NCI-H1092 treated with DMSO at 0.1 percent for 48 hours (cell line): Measurements from ENCODE around the gene IVNS1ABP.
"Not testable (repeated sequence)": the region's sequence is repeated elsewhere in the genome, so short reads cannot be mapped to it uniquely, and the experiment has no call there.

Source experiments
- DNase-seq: peaks from one replicate; lab custom pipeline; 2025; lab: John Stamatoyannopoulos, UW

Gene IVNS1ABP

GRCh38 chr1:185328255-185328654 is 11.2 kb upstream of the IVNS1ABP start:
- DNase-seq = no peak

GRCh38 chr1:185325413-185325812 is 8.4 kb upstream of the IVNS1ABP start:
- no peak for DNase-seq

GRCh38 chr1:185324118-185324517 is 7.1 kb upstream of the IVNS1ABP start:
- no peak for DNase-seq

GRCh38 chr1:185322636-185323035 is 5.6 kb upstream of the IVNS1ABP start:
- no peak for DNase-seq

GRCh38 chr1:185321653-185322221 is 4.7 kb upstream of the IVNS1ABP start:
- DNase-seq = not testable (repeated sequence)

GRCh38 chr1:185321104-185321503 is 4.1 kb upstream of the IVNS1ABP start:
- DNase-seq = not testable (repeated sequence)

GRCh38 chr1:185319139-185319475 is 2.1 kb upstream of the IVNS1ABP start:
- DNase-seq = no peak

- no peak for DNase-seq
Measured at GRCh38 chr1:185318431-185319138, 1.5 kb upstream of the IVNS1ABP start.

GRCh38 chr1:185317886-185318310 is 855 bp upstream of the IVNS1ABP start:
- peak; percentile 73 for DNase-seq

GRCh38 chr1:185316163-185317033 is 645 bp downstream of the IVNS1ABP start:
- peak; percentile 93 for DNase-seq

GRCh38 chr1:185315445-185316071 is 1.5 kb downstream of the IVNS1ABP start:
- DNase-seq = peak; percentile 49

GRCh38 chr1:185314411-185314810 is 2.6 kb downstream of the IVNS1ABP start:
- no peak for DNase-seq

GRCh38 chr1:185312361-185313138 is 4.5 kb downstream of the IVNS1ABP start:
- DNase-seq = no peak

- no peak for DNase-seq
Measured at GRCh38 chr1:185311589-185312225, 5.3 kb downstream of the IVNS1ABP start.

GRCh38 chr1:185309566-185309965 is 7.5 kb downstream of the IVNS1ABP start:
- DNase-seq = no peak

- no peak for DNase-seq
Measured at GRCh38 chr1:185308126-185308525, 8.9 kb downstream of the IVNS1ABP start.

GRCh38 chr1:185305419-185305818 is 11.6 kb downstream of the IVNS1ABP start:
- no peak for DNase-seq

GRCh38 chr1:185300152-185300551 is 16.9 kb downstream of the IVNS1ABP start:
- DNase-seq = no peak

GRCh38 chr1:185297982-185298381 is 19.1 kb downstream of the IVNS1ABP start:
- DNase-seq = no peak

- DNase-seq = no peak
Measured at GRCh38 chr1:185295091-185295490, 22.0 kb downstream of the IVNS1ABP start.

- no peak for DNase-seq
Measured at GRCh38 chr1:185293967-185294542, 23.0 kb downstream of the IVNS1ABP start.
